Loucy (cell line): ENCODE measurements around the gene TUBGCP5.

Source experiments
- H2AFZ ChIP-seq: fragments of 200-600 bp; sonication (generic); 2 replicates; pipeline ENCODE4 v1.6.0; 2016; ENCODE audit warnings: antibody characterized with exemption, mild to moderate bottlenecking, low read length, moderate library complexity
- H3F3A ChIP-seq: fragments of 200-600 bp; 2 replicates; pipeline ENCODE4 v1.6.0; 2016; ENCODE audit warnings: antibody characterized with exemption, low read depth, mild to moderate bottlenecking
- H3K27me3 ChIP-seq: fragments of 200-600 bp; sonication (generic); 2 replicates; pipeline ENCODE4 v1.6.1; 2014; ENCODE audit warnings: low read length, mild to moderate bottlenecking; ENCODE audit not compliant: insufficient read depth, poor library complexity, severe bottlenecking
- H3K36me3 ChIP-seq: fragments of 200-600 bp; sonication (generic); 2 replicates; pipeline ENCODE4 v1.6.1; 2016; ENCODE audit warnings: low read length; ENCODE audit not compliant: insufficient read depth
- H3K4me1 ChIP-seq: fragments of 200-600 bp; sonication (generic); 2 replicates; pipeline ENCODE4 v1.5.1; 2014; ENCODE audit warnings: low read length, mild to moderate bottlenecking; ENCODE audit not compliant: insufficient read depth, poor library complexity, severe bottlenecking
- H3K4me2 ChIP-seq: fragments of 200-600 bp; sonication (generic); 2 replicates; pipeline ENCODE4 v1.6.0; 2014; ENCODE audit warnings: antibody characterized with exemption, low read length, low read depth, mild to moderate bottlenecking; ENCODE audit not compliant: poor library complexity, severe bottlenecking
- H3K4me3 ChIP-seq: fragments of 200-600 bp; sonication (generic); 2 replicates; pipeline ENCODE4 v1.5.1; 2014; ENCODE audit warnings: low read length, mild to moderate bottlenecking, mixed read lengths; ENCODE audit not compliant: poor library complexity, severe bottlenecking
- H3K79me2 ChIP-seq: fragments of 200-600 bp; sonication (generic); 2 replicates; pipeline ENCODE4 v1.6.1; 2014; ENCODE audit warnings: low read length; ENCODE audit not compliant: insufficient read depth
- H3K9ac ChIP-seq: fragments of 200-600 bp; sonication (generic); 2 replicates; pipeline ENCODE4 v1.6.0; 2014; ENCODE audit warnings: mild to moderate bottlenecking, low read depth, low read length, moderate library complexity; ENCODE audit not compliant: poor library complexity, severe bottlenecking
- H3K9me2 ChIP-seq: fragments of 200-600 bp; sonication (generic); replicated peaks from 2 replicates; pipeline ENCODE4 v1.6.1; 2016; ENCODE audit warnings: low read depth, low read length, mixed read lengths
- H3K9me3 ChIP-seq: fragments of 200-600 bp; sonication (generic); 2 replicates; pipeline ENCODE4 v1.6.1; 2014; ENCODE audit warnings: mild to moderate bottlenecking, antibody characterized with exemption, low read length, low read depth; ENCODE audit not compliant: insufficient read depth
- H4K20me1 ChIP-seq: fragments of 200-600 bp; sonication (generic); 2 replicates; pipeline ENCODE4 v1.6.0; 2014; ENCODE audit warnings: antibody characterized with exemption, low read length, mild to moderate bottlenecking; ENCODE audit not compliant: insufficient read depth, poor library complexity, severe bottlenecking
- EZH2phosphoT487 ChIP-seq: fragments of 200-600 bp; IDR thresholded peaks from 2 replicates; pipeline ENCODE4 v1.6.1; 2018; ENCODE audit warnings: antibody characterized with exemption, mild to moderate bottlenecking, moderate library complexity, borderline replicate concordance
- TF ChIP-seq, protein P1 (sequence below): fragments of 200-600 bp; sonication (generic); conservative IDR thresholded peaks from 2 replicates; pipeline ENCODE4 v1.5.1; 2014; ENCODE audit warnings: mild to moderate bottlenecking, antibody characterized with exemption, low read length

Gene TUBGCP5

DNA sequence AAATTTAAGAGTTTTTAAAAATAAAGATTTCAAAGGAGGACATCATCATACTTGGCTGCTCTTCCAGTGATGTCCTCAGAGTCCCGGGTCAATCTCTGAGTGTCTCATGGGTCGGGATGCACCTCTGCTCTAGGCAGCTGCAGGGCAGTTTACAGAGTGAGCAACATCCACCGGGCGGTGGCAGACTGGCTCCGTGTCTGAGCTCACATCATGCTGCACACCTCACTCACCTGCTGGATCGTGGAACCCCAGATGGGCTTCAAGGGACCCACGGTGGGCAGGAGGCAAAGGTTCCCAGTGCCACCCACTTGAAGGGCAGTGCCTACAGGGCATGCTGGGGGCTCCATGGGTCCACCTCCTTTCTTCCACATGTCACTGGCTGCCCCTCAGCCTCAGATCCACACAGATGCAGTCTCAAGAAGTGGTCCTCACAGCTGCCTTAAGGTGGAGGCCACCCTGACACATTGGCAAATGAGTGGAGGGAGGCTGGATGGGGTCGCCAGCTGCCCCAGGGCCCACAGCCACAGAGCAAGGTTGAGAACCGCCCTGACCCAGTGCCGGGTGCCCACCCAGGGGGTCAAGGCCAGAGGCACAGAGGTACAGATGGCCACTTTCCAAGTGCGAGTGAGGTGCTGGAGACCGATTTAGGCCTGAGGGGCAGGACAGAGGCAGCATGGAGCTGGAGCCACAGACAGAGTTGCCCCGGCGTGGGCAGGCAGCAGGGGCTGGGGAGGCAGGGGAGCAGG is 84.4 kb downstream of the TUBGCP5 start:
- no peak overlapping the region for H3K4me3 ChIP-seq
- TF ChIP-seq, protein P1, sequence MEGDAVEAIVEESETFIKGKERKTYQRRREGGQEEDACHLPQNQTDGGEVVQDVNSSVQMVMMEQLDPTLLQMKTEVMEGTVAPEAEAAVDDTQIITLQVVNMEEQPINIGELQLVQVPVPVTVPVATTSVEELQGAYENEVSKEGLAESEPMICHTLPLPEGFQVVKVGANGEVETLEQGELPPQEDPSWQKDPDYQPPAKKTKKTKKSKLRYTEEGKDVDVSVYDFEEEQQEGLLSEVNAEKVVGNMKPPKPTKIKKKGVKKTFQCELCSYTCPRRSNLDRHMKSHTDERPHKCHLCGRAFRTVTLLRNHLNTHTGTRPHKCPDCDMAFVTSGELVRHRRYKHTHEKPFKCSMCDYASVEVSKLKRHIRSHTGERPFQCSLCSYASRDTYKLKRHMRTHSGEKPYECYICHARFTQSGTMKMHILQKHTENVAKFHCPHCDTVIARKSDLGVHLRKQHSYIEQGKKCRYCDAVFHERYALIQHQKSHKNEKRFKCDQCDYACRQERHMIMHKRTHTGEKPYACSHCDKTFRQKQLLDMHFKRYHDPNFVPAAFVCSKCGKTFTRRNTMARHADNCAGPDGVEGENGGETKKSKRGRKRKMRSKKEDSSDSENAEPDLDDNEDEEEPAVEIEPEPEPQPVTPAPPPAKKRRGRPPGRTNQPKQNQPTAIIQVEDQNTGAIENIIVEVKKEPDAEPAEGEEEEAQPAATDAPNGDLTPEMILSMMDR: no peak
- no peak for TF ChIP-seq EZH2phosphoT487
- H3K4me1 ChIP-seq: peaks cover 6% of the 10 kb centered on the region
- H3K9me2 ChIP-seq: no peaks in the 10 kb centered on the region
- H4K20me1 ChIP-seq: no peaks in the 10 kb centered on the region
- H3K9ac ChIP-seq: no peak overlapping the region
- H3K27me3 ChIP-seq: no peaks in the 10 kb centered on the region
- no peak overlapping the region for H3K4me2 ChIP-seq
- H2AFZ ChIP-seq: no peak overlapping the region
- no peaks in the 10 kb centered on the region for H3K36me3 ChIP-seq
- H3F3A ChIP-seq: no peaks in the 10 kb centered on the region
- peaks cover 8% of the 10 kb centered on the region; the same call in 1 of the 2 replicates for H3K79me2 ChIP-seq
- no peaks in the 10 kb centered on the region for H3K9me3 ChIP-seq

DNA sequence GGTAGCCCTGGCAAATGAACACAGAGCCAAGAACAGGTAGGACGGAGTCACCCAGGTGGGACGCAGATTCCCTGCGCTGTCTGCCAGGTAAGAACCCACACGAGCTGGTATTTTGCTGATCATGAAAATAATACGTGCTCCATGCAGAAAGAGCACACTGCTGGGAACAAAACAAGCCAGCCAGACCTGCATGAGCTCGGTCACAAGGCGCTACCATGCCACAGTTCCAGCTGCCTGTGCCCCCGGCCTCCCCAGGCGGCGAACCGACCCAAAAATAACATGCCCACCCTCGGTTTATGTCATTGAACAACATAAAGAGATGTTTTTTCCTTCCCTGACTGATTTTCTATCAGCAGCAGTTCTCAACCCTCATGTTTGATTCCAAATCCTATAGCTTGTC is 85.0 kb downstream of the TUBGCP5 start:
- no peak overlapping the region for H3K4me3 ChIP-seq
- H3K79me2 ChIP-seq: peaks cover 8% of the 10 kb centered on the region; the same call in 1 of the 2 replicates
- H3K9me2 ChIP-seq: no peaks in the 10 kb centered on the region
- no peaks in the 10 kb centered on the region for H3K27me3 ChIP-seq
- no peak overlapping the region for H2AFZ ChIP-seq
- TF ChIP-seq EZH2phosphoT487: no peak
- TF ChIP-seq, protein P1: no peak
- no peaks in the 10 kb centered on the region for H3K9me3 ChIP-seq
- no peak overlapping the region for H3K9ac ChIP-seq
- no peaks in the 10 kb centered on the region for H4K20me1 ChIP-seq
- H3K4me2 ChIP-seq: no peak overlapping the region
- H3F3A ChIP-seq: no peaks in the 10 kb centered on the region
- peaks cover 6% of the 10 kb centered on the region for H3K4me1 ChIP-seq
- H3K36me3 ChIP-seq: no peaks in the 10 kb centered on the region

DNA sequence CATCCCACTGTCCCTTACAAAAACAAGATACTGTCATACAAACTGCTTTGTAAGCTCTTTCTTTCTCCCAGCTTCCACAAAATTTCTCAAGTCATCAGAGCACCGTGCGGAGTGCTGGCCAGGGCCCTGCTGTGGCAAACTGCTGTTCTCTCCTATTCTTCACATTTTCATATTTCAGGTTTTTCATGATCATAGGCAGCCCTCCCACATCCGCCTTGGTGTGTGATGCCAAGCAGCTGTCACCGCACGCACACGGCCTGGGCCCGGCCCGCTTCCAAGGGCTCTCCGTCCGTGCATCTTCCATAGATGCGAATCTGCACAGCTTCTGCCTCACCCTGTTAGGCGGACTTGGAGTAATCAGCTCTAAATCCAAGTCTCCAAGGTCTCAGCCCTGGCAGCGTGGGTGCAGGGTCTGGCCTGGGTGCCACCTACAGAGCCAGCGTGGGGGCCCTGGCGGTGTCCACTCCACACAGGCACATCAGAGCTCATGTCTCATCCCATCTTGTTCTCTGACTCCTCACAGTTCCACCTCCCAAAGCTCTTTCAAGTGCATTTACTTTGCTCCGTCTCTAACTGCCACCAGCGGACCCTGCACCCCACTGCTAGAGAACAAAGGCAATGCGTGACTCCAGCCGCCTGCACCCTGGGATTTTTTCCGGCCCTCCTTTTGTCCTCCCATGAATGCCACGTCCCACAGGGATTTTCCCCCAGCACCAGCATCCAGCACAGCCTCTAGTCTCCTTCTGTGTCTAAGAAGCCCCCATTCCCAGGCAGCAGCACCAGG is 86.4 kb downstream of the TUBGCP5 start:
- Histone ChIP-seq H3K4me1 (no peaks in the 10 kb centered on the region), H3K9me3 (no peaks in the 10 kb centered on the region), H3K4me2 (no peak overlapping the region), H2AFZ (no peak overlapping the region), H3K9ac (no peak overlapping the region), H3K9me2 (no peaks in the 10 kb centered on the region), H3F3A (no peaks in the 10 kb centered on the region), H3K4me3 (no peak overlapping the region), H4K20me1 (no peaks in the 10 kb centered on the region), H3K36me3 (no peaks in the 10 kb centered on the region), H3K79me2 (peaks cover 8% of the 10 kb centered on the region; the same call in 1 of the 2 replicates), H3K27me3 (no peaks in the 10 kb centered on the region)
- TF ChIP-seq EZH2phosphoT487: no peak
- TF ChIP-seq, protein P1: no peak
